HFFc6 (cell line): Measurements from ENCODE around the gene KIF24. TPM values are rescaled to one million over a fixed set of nuclear protein-coding genes. Genes with fewer than 3 reads are reported as not detected.
"Not testable (repeated sequence)": the region's sequence is repeated elsewhere in the genome, so short reads cannot be mapped to it uniquely, and the experiment has no call there.

Experiments
- DNase-seq: peaks from one replicate; pipeline ENCODE4 v3.0.0-alpha.2; 2018
- H3K27ac Mint-ChIP-seq: 2 replicates; pipeline ENCODE4 v1.8.0; 2020; ENCODE audit warnings: mild to moderate bottlenecking, mixed read lengths
- H3K27me3 Mint-ChIP-seq: 2 replicates; pipeline ENCODE4 v1.8.0; 2021; ENCODE audit warnings: mild to moderate bottlenecking, moderate library complexity, mixed read lengths; ENCODE audit not compliant: insufficient read depth
- H3K36me3 Mint-ChIP-seq: 2 replicates; pipeline ENCODE4 v1.8.0; 2021; ENCODE audit warnings: low read depth, mixed read lengths
- H3K4me1 Mint-ChIP-seq: 2 replicates; pipeline ENCODE4 v1.8.0; 2020; ENCODE audit warnings: low read depth, mixed read lengths
- H3K4me3 Mint-ChIP-seq: 2 replicates; pipeline ENCODE4 v1.8.0; 2020; ENCODE audit warnings: mild to moderate bottlenecking, moderate library complexity, mixed read lengths
- H3K9me3 Mint-ChIP-seq: 2 replicates; pipeline ENCODE4 v1.8.0; 2020; ENCODE audit warnings: mild to moderate bottlenecking, mixed read lengths
- total RNA-seq, 6 experiments: library from RNA; stranded (reverse); fragmentation: NEBNext Ultra II Directional; extraction: Animal tissue kit (Norgen Biotek cat#: 25700); gene quantifications; 2 replicates in 1 of 6; 3 replicates in 5 of 6; pipeline ENCODE4 v1.2.3, GENCODE V29; 2021
- TF ChIP-seq, protein P1 (sequence below): fragments of 200-600 bp; sonication (generic); IDR thresholded peaks from 2 replicates; pipeline ENCODE4 v1.5.0; 2021; ENCODE audit warnings: antibody characterized with exemption, mild to moderate bottlenecking

KIF24 gene
- total RNA-seq, 6 experiments from 2014 or later, result 1.4 to 3.2 (median 2.8) TPM

DNA sequence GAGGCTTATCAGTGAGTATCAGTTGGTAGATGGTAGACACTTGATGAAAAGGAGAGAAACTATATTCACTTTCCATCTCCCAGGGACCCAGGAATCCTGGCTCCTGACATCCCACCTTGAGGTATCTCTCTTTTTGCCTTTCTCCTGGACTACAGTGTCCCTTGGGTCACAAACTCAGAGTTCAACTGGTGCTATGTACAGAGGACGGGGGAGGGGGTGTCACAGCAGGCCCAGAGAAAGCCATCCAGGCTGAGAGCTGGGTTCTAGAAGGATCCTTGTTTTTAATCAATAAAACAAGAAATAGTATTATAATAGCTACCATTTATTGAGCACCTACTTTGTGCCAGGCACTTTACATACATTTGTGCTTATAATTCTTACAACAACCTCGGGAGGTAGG is 37.3 kb upstream of the KIF24 start:
- Mint-ChIP-seq H3K4me1 (no peaks in the 10 kb centered on the region), H3K36me3 (peaks cover 10% of the 10 kb centered on the region), H3K9me3 (peaks cover 17% of the 10 kb centered on the region), H3K27me3 (peaks cover 2% of the 10 kb centered on the region), H3K27ac (no peak overlapping the region), H3K4me3 (no peak overlapping the region)
- no peak for DNase-seq
- TF ChIP-seq, protein P1, sequence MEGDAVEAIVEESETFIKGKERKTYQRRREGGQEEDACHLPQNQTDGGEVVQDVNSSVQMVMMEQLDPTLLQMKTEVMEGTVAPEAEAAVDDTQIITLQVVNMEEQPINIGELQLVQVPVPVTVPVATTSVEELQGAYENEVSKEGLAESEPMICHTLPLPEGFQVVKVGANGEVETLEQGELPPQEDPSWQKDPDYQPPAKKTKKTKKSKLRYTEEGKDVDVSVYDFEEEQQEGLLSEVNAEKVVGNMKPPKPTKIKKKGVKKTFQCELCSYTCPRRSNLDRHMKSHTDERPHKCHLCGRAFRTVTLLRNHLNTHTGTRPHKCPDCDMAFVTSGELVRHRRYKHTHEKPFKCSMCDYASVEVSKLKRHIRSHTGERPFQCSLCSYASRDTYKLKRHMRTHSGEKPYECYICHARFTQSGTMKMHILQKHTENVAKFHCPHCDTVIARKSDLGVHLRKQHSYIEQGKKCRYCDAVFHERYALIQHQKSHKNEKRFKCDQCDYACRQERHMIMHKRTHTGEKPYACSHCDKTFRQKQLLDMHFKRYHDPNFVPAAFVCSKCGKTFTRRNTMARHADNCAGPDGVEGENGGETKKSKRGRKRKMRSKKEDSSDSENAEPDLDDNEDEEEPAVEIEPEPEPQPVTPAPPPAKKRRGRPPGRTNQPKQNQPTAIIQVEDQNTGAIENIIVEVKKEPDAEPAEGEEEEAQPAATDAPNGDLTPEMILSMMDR, result no peak

DNA sequence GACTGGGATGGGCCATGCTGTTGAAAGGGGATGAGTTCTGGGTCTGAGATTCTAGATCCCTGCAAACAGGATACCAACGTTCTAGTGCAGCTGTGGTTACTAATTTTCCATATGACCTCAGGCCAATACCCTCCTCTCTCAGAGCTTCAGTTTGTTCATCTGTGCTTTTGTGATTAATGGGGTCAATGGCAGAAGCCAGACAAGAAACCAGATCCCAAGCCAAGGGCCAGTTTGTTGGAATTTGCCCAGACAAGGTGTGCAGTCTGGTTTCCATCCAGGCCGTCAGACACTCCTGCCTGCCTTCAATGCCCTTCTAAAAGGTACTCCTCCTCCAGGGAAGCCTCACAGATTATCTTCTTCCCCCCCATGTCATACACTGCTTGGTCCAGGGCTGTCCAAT is 36.2 kb upstream of the KIF24 start:
- Mint-ChIP-seq H3K27me3 (no peaks in the 10 kb centered on the region; the same call in 1 of the 2 replicates), H3K9me3 (peaks cover 12% of the 10 kb centered on the region), H3K27ac (no peak overlapping the region), H3K4me3 (no peak overlapping the region), H3K36me3 (peaks cover 10% of the 10 kb centered on the region), H3K4me1 (no peaks in the 10 kb centered on the region)
- TF ChIP-seq, protein P1, result no peak
- no peak for DNase-seq

DNA sequence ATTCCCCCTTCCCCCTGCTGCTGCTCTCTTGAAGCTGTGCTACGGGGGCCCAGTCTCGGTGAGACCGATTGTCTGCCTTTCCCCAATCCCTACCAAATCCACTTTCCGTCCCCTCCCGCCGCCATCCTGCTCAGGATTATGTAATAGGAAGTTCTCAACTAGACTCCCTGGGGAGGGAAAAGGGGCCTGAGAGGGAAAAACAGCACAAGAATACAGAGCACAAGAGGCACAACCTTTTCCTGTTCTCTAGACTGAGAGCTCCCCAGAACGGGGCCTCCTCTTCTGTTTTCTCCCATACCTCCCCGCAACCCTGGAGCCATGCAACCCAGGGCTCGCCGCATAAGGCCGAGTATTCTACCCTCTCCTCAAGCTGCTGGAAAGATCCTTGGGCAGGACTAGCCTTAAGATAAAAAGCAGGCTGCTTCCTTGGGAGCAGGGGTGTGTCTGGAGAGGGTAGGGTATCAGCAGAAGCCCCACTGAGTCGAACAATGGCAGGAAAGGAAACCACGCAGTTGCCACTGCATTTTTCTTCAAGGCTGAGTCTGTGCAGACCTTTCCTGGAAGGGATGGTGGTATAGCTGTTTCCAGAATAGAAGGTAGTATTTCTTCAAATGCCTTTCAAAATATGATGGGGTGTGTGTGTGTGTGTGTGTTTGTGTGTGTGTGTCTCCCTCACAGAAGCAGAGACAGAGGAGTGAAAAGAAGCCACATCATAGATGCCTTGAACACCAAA is 34.7 kb upstream of the KIF24 start:
- TF ChIP-seq, protein P1, result no peak
- Mint-ChIP-seq H3K4me1 (no peaks in the 10 kb centered on the region), H3K36me3 (peaks cover 6% of the 10 kb centered on the region), H3K9me3 (peaks cover 7% of the 10 kb centered on the region), H3K27ac (no peak overlapping the region), H3K27me3 (no peaks in the 10 kb centered on the region; the same call in 1 of the 2 replicates), H3K4me3 (no peak overlapping the region)
- DNase-seq, result no peak

DNA sequence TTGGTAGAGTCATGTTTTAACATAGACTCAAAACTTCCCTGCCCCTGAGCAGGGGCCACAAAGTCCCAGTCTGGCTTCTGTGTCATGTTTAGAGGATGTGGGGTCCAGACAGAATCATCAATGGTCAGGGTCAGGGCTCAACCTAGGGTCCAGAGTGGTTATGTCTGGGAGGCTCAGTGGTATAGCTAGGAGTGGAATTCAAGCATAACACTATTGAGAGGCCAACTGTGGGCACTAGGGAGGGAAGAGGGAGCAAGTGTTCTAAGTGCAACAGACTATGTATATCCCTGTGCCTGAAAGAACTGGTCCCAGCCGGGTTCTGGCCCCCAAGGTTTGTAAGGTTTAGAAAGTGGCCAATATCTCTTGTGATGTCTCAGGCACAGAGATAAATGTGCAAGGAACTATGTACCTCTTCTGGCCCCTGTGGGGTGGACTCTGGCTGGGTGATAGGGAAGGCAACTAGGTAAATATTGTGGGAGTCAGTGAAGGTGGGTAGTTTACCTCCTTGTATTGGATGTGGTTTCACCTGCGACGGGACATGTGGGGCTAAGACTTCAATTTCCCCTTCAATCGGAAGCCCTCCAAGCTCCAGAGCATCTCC is 33.6 kb upstream of the KIF24 start:
- H3K27me3 Mint-ChIP-seq, result no peaks in the 10 kb centered on the region; the same call in 1 of the 2 replicates
- TF ChIP-seq, protein P1, result no peak
- H3K4me1 Mint-ChIP-seq, result no peaks in the 10 kb centered on the region
- H3K9me3 Mint-ChIP-seq, result no peaks in the 10 kb centered on the region; the same call in 1 of the 2 replicates
- no peak overlapping the region for H3K27ac Mint-ChIP-seq
- H3K36me3 Mint-ChIP-seq, result no peaks in the 10 kb centered on the region
- no peak for DNase-seq
- no peak overlapping the region for H3K4me3 Mint-ChIP-seq

DNA sequence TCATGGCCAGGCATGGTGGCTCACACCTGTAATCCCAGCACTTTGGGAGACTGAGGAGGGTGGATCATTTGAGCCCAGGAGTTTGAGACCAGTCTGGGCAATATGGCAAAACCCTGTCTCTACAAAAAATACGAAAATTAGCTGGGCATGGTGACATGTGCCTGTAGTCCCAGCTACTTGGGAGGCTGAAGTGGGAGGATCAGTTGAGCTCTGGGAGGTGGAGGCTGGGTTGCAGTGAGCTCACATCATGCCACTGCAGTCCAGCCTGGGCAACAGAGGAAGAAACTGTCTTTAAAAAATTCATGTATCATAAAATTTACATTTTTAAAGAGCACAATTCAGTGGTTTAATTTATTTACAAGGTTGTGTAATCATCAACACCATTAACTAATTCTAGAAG is 23.9 kb upstream of the KIF24 start:
- DNase-seq, H3K4me3 Mint-ChIP-seq, H3K27ac Mint-ChIP-seq, H3K9me3 Mint-ChIP-seq, H3K27me3 Mint-ChIP-seq, H3K4me1 Mint-ChIP-seq: not testable (repeated sequence)
- H3K36me3 Mint-ChIP-seq, result peaks cover 18% of the 10 kb centered on the region

DNA sequence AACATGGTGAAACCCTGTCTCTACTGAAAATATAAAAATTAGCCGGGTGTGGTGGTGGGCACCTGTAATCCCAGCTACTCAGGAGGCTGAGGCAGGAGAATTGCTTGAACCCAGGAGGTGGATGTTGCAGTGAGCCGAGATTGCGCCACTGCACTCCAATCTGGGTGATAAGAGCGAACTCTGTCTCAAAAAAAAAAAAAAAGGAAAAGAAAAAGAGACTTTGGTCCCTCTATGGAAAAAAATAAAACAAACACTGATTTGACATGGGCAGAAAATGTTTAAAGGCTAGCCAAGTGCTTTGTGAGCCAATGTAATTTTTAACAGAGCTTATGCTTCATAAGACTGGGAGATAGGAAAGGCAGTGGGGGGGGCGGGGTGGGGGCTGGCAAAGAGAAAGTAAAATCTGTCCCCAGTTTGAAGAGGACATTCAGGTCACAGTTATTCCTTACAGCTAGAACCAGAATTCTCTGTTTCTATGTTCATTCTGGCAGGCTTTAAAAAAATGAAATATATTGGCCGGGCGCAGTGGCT is 23.1 kb upstream of the KIF24 start:
- not testable (repeated sequence) for H3K4me3 Mint-ChIP-seq, H3K27ac Mint-ChIP-seq, DNase-seq, H3K27me3 Mint-ChIP-seq, H3K9me3 Mint-ChIP-seq, H3K4me1 Mint-ChIP-seq
- peaks cover 18% of the 10 kb centered on the region for H3K36me3 Mint-ChIP-seq
